Fibroblast of the aortic adventitia (primary cell): ENCODE results near the gene VPS26B. TPM values are rescaled to one million over a fixed set of nuclear protein-coding genes. Genes with fewer than 3 reads are reported as not detected.

ENCODE experiments used
- DNase-seq: peaks from one replicate; pipeline ENCODE4 v3.0.0-alpha.2; 2010; ENCODE audit warnings: low read depth
- H3K4me3 ChIP-seq: 2 replicates; pipeline ENCODE4 v1.5.1; 2011; ENCODE audit warnings: low read depth, mild to moderate bottlenecking, control low read depth, low read length, moderate library complexity
- total RNA-seq: library from RNA; depleted of rRNA; stranded (reverse); fragments of >200 nt; gene quantifications from 2 replicates; pipeline ENCODE4 v1.2.3, GENCODE V29; 2012; ENCODE audit warnings: low replicate concordance
- TF ChIP-seq, protein P1 (sequence below): IDR thresholded peaks from 2 replicates; pipeline ENCODE4 v1.5.1; 2011; ENCODE audit warnings: mild to moderate bottlenecking, low read length, control low read depth, inconsistent platforms; ENCODE audit not compliant: insufficient read depth

The VPS26B gene
- total RNA-seq, 1 donor, result 41.7 TPM

DNA sequence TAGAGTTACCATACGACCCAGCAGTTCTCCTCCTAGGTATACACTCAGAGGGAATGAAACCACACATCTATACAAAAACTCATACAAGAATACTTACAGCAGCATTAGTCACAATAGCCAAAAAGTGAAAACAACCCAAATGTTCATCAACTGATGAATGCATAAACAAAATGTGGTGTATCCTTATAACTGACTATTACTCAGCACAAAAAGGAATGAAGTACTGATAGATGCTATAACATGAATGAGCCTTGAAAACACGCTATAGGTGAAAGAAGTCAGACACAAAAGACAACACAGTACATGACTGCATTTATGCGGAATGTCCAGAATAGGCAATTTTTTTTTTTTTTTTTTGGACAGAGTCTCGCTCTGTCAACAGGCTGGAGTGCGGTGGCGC lies 23.8 kb upstream of the VPS26B start:
- TF ChIP-seq, protein P1, sequence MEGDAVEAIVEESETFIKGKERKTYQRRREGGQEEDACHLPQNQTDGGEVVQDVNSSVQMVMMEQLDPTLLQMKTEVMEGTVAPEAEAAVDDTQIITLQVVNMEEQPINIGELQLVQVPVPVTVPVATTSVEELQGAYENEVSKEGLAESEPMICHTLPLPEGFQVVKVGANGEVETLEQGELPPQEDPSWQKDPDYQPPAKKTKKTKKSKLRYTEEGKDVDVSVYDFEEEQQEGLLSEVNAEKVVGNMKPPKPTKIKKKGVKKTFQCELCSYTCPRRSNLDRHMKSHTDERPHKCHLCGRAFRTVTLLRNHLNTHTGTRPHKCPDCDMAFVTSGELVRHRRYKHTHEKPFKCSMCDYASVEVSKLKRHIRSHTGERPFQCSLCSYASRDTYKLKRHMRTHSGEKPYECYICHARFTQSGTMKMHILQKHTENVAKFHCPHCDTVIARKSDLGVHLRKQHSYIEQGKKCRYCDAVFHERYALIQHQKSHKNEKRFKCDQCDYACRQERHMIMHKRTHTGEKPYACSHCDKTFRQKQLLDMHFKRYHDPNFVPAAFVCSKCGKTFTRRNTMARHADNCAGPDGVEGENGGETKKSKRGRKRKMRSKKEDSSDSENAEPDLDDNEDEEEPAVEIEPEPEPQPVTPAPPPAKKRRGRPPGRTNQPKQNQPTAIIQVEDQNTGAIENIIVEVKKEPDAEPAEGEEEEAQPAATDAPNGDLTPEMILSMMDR, result no peak
- DNase-seq, result no peak
- no peak overlapping the region for H3K4me3 ChIP-seq

DNA sequence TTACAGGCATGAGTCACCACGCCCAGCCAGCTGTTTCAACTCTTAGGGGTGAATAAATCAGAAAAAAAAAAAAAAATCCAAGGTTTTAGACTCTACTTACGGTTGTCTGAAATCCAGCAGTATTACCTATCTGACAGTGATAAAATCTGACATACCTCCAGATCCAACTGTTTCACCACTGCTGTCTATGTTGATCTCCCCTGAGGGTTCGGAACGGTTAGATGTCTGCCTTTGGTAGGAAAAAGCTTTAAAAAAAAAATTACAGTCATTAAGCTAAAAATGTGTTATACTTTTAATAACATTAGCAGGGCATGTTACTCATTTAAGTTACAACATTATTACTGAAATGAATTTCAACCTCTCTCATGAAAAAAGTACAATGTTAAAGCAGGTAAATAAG lies 21.8 kb upstream of the VPS26B start:
- no peak overlapping the region for H3K4me3 ChIP-seq
- TF ChIP-seq, protein P1, result no peak
- no peak for DNase-seq

DNA sequence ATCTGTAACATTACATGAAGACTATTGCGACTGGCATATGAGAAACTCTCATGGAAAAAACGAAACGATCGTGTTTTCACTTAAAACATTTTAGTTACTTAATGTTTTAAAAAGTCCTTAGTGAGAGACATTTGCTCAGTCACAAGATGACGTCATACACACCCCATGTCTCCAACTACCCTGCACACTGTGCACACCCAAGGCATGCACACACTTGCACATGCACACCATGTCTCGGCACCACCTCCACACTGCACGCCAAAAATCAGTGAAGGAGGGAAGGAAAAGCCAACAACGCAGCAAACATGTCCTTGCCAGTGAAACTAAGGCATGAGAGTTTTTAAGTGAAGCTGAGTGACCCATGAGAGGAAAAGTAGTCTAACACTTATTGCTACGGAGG lies 18.7 kb upstream of the VPS26B start:
- no peak for DNase-seq
- no peak overlapping the region for H3K4me3 ChIP-seq
- TF ChIP-seq, protein P1, result no peak

GRCh38 chr11:134206185-134206584 lies 18.3 kb upstream of the VPS26B start:
- TF ChIP-seq, protein P1, result no peak
- H3K4me3 ChIP-seq, result no peak overlapping the region
- DNase-seq, result no peak

DNA sequence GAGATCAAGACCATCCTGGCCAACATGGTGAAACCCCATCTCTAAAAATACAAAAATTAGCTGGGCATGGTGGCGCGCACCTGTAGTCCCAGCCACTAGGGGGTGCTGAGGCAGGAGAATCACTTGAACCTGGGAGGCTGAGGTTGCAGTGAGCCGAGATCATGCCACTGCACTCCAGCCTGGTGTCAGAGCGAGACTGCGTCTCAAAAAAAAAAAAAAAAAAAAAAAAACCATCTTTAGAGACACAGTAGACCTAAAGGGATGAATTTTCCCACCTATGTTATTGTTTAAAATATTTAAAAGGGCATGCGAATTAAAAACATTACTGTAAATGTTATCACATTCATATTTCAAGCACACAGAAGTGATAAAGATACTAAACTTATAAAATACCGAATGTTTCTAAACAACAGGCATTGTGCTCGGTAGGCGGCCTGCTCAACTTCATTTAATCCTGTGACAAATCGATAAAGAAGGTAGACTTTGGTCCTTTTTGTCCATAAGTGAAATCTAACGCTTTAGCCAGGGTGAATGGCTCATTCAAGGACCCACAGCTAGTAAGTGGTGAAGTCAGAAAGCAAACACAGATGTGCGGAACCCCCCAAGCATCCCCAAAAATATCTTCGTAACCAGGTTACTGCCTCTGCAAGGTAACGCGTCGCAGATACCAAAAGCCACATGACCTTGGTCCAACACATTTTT lies 16.8 kb upstream of the VPS26B start:
- TF ChIP-seq, protein P1, result peak; percentile 61
- H3K4me3 ChIP-seq, result no peak overlapping the region
- peak; percentile 22 for DNase-seq

DNA sequence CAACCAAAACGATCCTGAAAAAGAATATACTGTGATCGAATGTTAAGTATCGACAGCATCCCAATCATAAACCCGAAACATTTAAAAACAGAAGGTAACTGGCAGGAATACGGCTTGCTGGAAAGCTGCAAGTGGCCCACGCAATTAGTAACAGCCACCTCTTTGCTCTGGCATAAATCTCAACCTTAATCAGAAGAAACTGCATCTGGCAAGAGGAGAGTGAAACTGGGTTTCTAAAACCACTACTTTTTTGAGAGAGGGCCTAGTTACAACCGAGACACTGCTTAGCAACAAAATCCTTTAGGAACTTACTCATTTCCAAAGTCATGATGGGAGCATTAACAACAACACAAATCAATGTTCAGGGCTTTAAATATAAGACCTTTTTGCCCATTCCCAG lies 8.6 kb upstream of the VPS26B start:
- H3K4me3 ChIP-seq, result no peak overlapping the region
- DNase-seq, result no peak
- TF ChIP-seq, protein P1, result no peak

DNA sequence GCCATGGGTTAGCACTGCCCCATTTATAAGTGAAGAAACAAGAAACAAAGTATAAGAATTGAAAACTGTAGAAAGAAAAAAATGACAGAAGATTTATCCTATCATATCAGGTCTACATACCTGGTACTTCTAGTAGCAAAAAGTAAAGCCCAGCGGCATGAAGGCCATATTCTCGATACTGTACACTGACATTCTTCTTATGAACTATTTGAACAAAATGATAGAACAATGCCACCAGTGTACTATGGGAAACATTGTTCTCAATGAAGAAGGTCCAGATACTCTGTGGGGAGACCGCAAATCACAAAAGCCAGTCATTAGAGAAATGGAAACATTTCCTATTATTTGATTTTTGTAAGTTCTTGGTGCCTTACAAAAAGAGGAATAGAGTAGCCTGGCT lies 7.7 kb upstream of the VPS26B start:
- TF ChIP-seq, protein P1, result no peak
- DNase-seq, result no peak
- H3K4me3 ChIP-seq, result no peak overlapping the region
